Esophagus muscularis mucosa (tissue), 4 donors: ENCODE measurements around the gene HYCC2. TPM values are rescaled to one million over a fixed set of nuclear protein-coding genes. Genes with fewer than 3 reads are reported as not detected.

Experiments used
- DNase-seq: peaks from one replicate; pipeline ENCODE4 v3.0.0-alpha.2; 2017; ENCODE audit errors: extremely low spot score
- H3K27ac ChIP-seq, 4 donors: fragments of 200-600 bp; sonication (generic); replicated peaks in 1 of 4; 1 replicate in 3 of 4; 2 replicates in 1 of 4; pipeline ENCODE4 v1.5.1; 2016 to 2019; ENCODE audit warnings: mild to moderate bottlenecking in 1 of 4
- H3K27me3 ChIP-seq, 4 donors: fragments of 200-600 bp; sonication (generic); one replicate each; pipeline versions ENCODE4 v1.5.1 to v1.6.0; 2016 to 2019
- H3K36me3 ChIP-seq, 4 donors: fragments of 200-600 bp; sonication (generic); one replicate each; pipeline ENCODE4 v1.5.1; 2016 to 2019
- H3K4me1 ChIP-seq, 4 donors: fragments of 200-600 bp; sonication (generic); one replicate each; pipeline ENCODE4 v1.5.1; 2016 to 2019
- H3K4me3 ChIP-seq, 4 donors: fragments of 200-600 bp; sonication (generic); 1 replicate in 2 of 4; 2 replicates in 2 of 4; pipeline ENCODE4 v1.5.1; 2016 to 2019; ENCODE audit warnings: mild to moderate bottlenecking in 4 of 4, moderate library complexity in 1 of 4
- H3K9me3 ChIP-seq, 4 donors: fragments of 200-600 bp; sonication (generic); 1 replicate in 3 of 4; 2 replicates in 1 of 4; pipeline ENCODE4 v1.5.1; 2016 to 2019
- EP300 ChIP-seq: sonication (generic); formaldehyde crosslinking; IDR thresholded peaks from one replicate; pipeline ENCODE4 v1.6.1; 2017; ENCODE audit warnings: antibody characterized with exemption
- POLR2A ChIP-seq: fragments of 450-650 bp; IDR thresholded peaks from one replicate; pipeline ENCODE4 v1.6.1; 2017; ENCODE audit warnings: antibody characterized with exemption, moderate library complexity, mild to moderate bottlenecking, low read depth
- POLR2AphosphoS5 ChIP-seq, 2 donors: sonication (generic); formaldehyde crosslinking; IDR thresholded peaks; one replicate each; pipeline ENCODE4 v1.6.1; 2017; ENCODE audit warnings: antibody characterized with exemption in 2 of 2
- WGBS: methylation state at CpG from one replicate; pipeline ENCODE4 v1.1.5; 2018; 5-methylcytosine and 5-hydroxymethylcytosine counted together
- intact Hi-C: fragments of 100-400 bp; cut with DNase I; formaldehyde crosslinking; loops from one replicate; pipeline ENCODE4 v1.15.1; 2023
- total RNA-seq, 4 donors: library from RNA; depleted of rRNA; stranded (reverse); fragments of >200 nt; gene quantifications; one replicate each; pipeline versions ENCODE4 v1.1.0 to v1.2.1, GENCODE V29; 2016
- TF ChIP-seq, protein P1 (sequence below), 3 experiments: fragments of 200-600 bp in 2 of 3; fragments of 450-650 bp in 1 of 3; sonication (generic) in 2 of 3; IDR thresholded peaks; one replicate each; pipeline ENCODE4 v1.5.1; 2017 to 2019; ENCODE audit warnings: antibody characterized with exemption in 3 of 3, mild to moderate bottlenecking in 2 of 3, moderate library complexity in 1 of 3

The HYCC2 gene
- total RNA-seq, 4 donors from 2014 or later: 9.1 to 15.4 (median 10.8) TPM

DNA sequence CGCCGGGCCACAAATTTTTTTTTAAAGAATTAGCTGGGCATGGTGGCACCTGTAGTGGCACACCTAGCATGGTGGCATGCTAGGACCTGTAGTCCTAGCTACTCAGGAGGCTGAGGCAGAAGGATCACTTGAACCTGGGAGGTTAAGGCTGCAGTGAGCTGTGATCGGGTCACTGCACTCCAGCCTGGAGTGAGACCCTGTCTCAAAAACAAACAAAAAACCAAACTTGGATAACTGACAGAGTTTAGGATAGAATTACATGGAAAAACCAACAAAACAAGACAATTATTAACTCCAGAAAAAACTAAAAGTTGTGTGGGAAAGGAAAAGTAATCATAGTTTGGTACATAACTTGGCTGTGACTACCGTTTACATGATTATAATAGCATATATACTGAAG lies 42.9 kb upstream of the HYCC2 start:
- 87% methylated on average over 4 of the region's 4 CpGs for WGBS
- no peak for DNase-seq
- intact Hi-C loops: no loop called here
- Histone ChIP-seq H3K27me3 (no peaks in the 10 kb centered on the region), H3K27ac (no peak overlapping the region), H3K4me1 (peaks cover 8 to 32% (median 17%) of the 10 kb centered on the region in 4 donors), H3K36me3 (no peaks in the 10 kb centered on the region), H3K4me3 (peak overlapping the region; percentile 6 to 84 (median 42)), H3K9me3 (no peaks in the 10 kb centered on the region)
- TF ChIP-seq EP300 (no peak), POLR2A (no peak), POLR2AphosphoS5 (IDR thresholded peaks at IDR 0.05) (no peak)
- TF ChIP-seq, protein P1, sequence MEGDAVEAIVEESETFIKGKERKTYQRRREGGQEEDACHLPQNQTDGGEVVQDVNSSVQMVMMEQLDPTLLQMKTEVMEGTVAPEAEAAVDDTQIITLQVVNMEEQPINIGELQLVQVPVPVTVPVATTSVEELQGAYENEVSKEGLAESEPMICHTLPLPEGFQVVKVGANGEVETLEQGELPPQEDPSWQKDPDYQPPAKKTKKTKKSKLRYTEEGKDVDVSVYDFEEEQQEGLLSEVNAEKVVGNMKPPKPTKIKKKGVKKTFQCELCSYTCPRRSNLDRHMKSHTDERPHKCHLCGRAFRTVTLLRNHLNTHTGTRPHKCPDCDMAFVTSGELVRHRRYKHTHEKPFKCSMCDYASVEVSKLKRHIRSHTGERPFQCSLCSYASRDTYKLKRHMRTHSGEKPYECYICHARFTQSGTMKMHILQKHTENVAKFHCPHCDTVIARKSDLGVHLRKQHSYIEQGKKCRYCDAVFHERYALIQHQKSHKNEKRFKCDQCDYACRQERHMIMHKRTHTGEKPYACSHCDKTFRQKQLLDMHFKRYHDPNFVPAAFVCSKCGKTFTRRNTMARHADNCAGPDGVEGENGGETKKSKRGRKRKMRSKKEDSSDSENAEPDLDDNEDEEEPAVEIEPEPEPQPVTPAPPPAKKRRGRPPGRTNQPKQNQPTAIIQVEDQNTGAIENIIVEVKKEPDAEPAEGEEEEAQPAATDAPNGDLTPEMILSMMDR (IDR thresholded peaks at IDR 0.05): no peak

DNA sequence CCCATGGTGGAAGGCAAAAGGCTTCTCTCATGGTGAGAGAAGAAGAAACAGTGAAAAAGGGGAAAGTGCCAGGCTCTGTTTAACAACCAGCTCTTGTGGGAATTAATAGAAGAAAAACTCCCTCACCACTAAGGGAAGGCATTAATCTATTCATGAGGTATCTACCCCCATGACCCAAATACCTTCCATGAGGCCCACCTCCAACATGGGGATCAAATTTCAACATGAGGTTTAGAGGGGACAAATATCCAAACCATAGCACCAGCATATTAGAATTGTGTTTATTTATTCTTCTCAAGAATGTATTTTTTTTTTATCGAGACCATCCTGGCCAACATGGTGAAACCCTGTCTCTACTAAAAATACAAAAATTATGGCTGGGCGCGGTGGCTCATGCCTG lies 39.6 kb upstream of the HYCC2 start:
- WGBS: 95% methylated on average over 3 of the region's 3 CpGs
- no peaks in the 10 kb centered on the region for H3K27me3 ChIP-seq
- no peak overlapping the region for H3K27ac ChIP-seq
- intact Hi-C loops: no loop called here
- H3K4me3 ChIP-seq: no peak overlapping the region
- H3K36me3 ChIP-seq: no peaks in the 10 kb centered on the region
- no peaks in the 10 kb centered on the region for H3K9me3 ChIP-seq
- no peak for DNase-seq
- TF ChIP-seq EP300: no peak
- TF ChIP-seq POLR2A: no peak
- TF ChIP-seq, protein P1 (IDR thresholded peaks at IDR 0.05): no peak
- no peak for TF ChIP-seq POLR2AphosphoS5 (IDR thresholded peaks at IDR 0.05)
- peaks cover 8 to 18% (median 13%) of the 10 kb centered on the region in 4 donors for H3K4me1 ChIP-seq

DNA sequence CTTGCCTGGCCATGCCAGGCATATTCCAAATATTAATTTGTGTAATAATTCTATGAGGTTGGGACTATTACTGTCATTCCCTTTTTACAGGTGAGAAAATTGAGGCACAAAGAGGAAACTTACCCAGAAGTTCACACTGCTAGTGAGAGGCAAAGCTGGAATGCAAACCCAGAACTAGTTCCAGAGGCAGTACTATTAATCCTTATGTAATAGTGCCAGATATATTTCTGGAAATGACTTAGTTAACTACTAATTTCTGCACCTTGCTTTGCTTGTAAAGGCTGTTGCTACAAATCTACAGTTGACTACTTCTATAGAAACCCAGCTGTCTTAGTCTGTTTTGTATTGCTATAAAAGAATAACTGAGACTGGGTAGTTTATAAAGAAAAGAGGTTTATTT lies 39.1 kb upstream of the HYCC2 start:
- no peak overlapping the region for H3K4me3 ChIP-seq
- no peak for DNase-seq
- no peak for TF ChIP-seq EP300
- TF ChIP-seq, protein P1 (IDR thresholded peaks at IDR 0.05): no peak
- no peak for TF ChIP-seq POLR2A
- no peak for TF ChIP-seq POLR2AphosphoS5 (IDR thresholded peaks at IDR 0.05)
- H3K4me1 ChIP-seq: peaks cover 8 to 16% (median 11%) of the 10 kb centered on the region in 4 donors
- H3K9me3 ChIP-seq: no peaks in the 10 kb centered on the region
- intact Hi-C loops: no loop called here
- H3K27me3 ChIP-seq: no peaks in the 10 kb centered on the region
- no peak overlapping the region for H3K27ac ChIP-seq
- H3K36me3 ChIP-seq: peaks cover 0 to under 1% (median 0%) of the 10 kb centered on the region in 4 donors

DNA sequence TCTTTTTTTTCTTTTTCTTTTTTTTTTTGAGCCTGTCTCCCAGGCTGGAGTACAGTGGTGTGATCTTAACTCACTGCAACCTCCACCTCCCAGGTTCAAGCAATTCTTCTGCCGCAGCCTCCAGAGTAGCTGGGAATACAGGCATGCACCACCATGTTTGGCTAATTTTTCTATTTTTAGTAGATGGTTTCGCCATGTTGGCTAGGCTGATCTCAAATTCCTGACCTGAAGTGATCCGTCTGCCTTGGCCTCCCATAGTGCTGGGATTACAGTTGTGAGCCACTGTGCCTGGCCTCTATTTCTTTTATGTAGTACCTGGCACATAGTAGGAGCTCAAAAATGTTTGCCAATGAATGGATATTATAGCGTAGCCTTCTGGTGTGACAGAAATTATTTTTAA lies 37.7 kb upstream of the HYCC2 start:
- DNase-seq: no peak
- Histone ChIP-seq H3K27ac (no peak overlapping the region), H3K9me3 (no peaks in the 10 kb centered on the region), H3K27me3 (no peaks in the 10 kb centered on the region), H3K4me3 (no peak overlapping the region), H3K36me3 (peaks cover 0 to 3% (median 0%) of the 10 kb centered on the region in 4 donors), H3K4me1 (peaks cover 0 to 3% (median 2%) of the 10 kb centered on the region in 4 donors)
- WGBS: 94% methylated on average over 4 of the region's 4 CpGs
- TF ChIP-seq POLR2A (no peak), EP300 (no peak), POLR2AphosphoS5 (IDR thresholded peaks at IDR 0.05) (no peak)
- TF ChIP-seq, protein P1 (IDR thresholded peaks at IDR 0.05): no peak
- intact Hi-C loops: no loop called here

DNA sequence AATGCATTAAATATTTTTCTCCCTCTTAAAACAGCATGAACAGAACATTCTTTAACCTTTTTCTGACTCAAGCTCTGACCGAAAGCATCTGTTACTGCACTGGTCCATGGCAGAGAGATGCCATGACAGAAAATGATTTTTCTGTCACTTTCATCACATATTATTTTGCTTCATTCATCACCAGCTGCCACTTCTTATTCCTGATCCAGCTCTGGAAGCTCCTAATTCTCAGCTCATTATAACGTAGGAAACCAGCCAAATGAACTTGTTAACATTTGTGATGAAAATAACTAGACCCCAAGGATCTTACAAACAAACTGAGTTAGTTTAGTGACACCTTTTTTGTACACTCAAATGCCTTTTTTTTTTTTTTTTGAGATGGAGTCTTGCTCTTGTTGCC lies 36.9 kb upstream of the HYCC2 start:
- WGBS: 89% methylated on average over 2 of the region's 2 CpGs
- peaks cover 0 to 3% (median 0%) of the 10 kb centered on the region in 4 donors for H3K4me1 ChIP-seq
- no peak for DNase-seq
- peaks cover 0 to 3% (median 0%) of the 10 kb centered on the region in 4 donors for H3K36me3 ChIP-seq
- no peaks in the 10 kb centered on the region for H3K27me3 ChIP-seq
- H3K9me3 ChIP-seq: no peaks in the 10 kb centered on the region
- TF ChIP-seq, protein P1 (IDR thresholded peaks at IDR 0.05): no peak
- TF ChIP-seq POLR2A (no peak), EP300 (no peak), POLR2AphosphoS5 (IDR thresholded peaks at IDR 0.05) (no peak)
- H3K27ac ChIP-seq: no peak overlapping the region
- no peak overlapping the region for H3K4me3 ChIP-seq
- intact Hi-C loops: no loop called here
